ENCODE data around the gene DYRK1B. TPM values are rescaled to one million over a fixed set of nuclear protein-coding genes. Genes with fewer than 3 reads are reported as not detected.

The DYRK1B gene
- not detected in 2 replicates for polyA plus RNA-seq

GRCh38 chr19:39833464-39834286 lies at the start of gene DYRK1B:
Gene DYRK1B, minus strand, starts transcription at chr19:39834162. Its CDS starts 2,295 bp downstream, at chr19:39831867.

DNA sequence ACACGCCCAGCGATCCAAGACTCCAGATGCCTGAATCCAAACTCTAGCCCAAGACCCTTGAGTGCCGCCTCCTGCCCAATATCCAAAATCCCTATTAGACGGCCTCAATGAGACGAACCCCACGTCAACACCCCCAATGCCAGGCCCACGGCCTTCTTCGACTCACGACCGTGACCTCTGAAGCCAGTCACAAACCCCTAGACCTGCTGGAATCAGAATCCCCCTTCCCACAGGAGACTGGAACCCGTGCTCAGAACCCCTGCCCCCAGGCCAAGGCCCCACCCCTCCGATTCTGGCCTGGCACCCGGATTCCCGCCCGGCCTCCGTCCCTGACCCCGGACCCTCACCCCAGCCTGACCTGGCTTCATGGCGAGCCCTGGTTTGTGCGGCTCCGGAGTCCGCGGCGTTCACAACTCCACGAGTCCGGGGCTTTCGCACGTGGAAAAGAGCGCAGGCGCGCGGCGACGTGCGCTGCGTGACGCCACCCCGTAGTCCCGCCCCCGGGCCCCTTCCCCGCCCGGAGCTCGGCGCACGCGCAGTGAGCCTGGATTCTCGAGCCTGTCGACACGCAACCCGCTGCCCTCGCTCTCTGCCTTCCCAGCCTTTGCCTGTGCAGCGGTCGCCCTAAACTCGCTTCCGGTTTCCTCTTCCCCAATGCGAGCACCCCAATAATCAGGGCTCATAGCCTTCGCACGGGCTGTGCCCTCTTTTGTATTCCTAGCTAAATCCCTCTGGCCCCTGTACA lies 12.1 kb upstream of the DYRK1B start, which contains the start of gene FBL:
TSS of gene FBL (minus strand) at position 447 of the 745 bp plus-strand sequence. CDS start at position 368, 79 bp downstream.

GRCh38 chr19:39778763-39779162 lies 55.2 kb downstream of the DYRK1B start, which contains the start of gene LEUTX:
Gene LEUTX, plus strand, starts transcription at chr19:39778854. Its CDS starts 67 bp downstream, at chr19:39778921.

Other genes starting within 250 kb of the DYRK1B start
- gene LGALS13, start 231.6 kb downstream of the DYRK1B start, polyA plus RNA-seq = 1.0 and 5.9 TPM in 2 replicates
- not detected in 2 replicates for gene LGALS16, start 178.2 kb downstream of the DYRK1B start, polyA plus RNA-seq
- gene LGALS14, start 129.7 kb downstream of the DYRK1B start, polyA plus RNA-seq = not detected in 2 replicates
- gene CLC, start 96.1 kb downstream of the DYRK1B start, polyA plus RNA-seq = 0.56 TPM in 1 of 2 replicates, not detected in the other
- gene LEUTX, start 55.3 kb downstream of the DYRK1B start, polyA plus RNA-seq = not detected in 2 replicates
- 30.2 and 31.6 TPM in 2 replicates for gene FBL, start 12.2 kb upstream of the DYRK1B start, polyA plus RNA-seq
- 0.03 TPM in 1 of 2 replicates, not detected in the other for gene FCGBP, start 100.5 kb upstream of the DYRK1B start, polyA plus RNA-seq
- 56.1 and 88.5 TPM in 2 replicates for gene PSMC4, start 137.0 kb upstream of the DYRK1B start, polyA plus RNA-seq
- gene ZNF546, start 162.9 kb upstream of the DYRK1B start, polyA plus RNA-seq = 2.0 and 3.6 TPM in 2 replicates
- gene ZNF780B, start 222.1 kb upstream of the DYRK1B start, polyA plus RNA-seq = 4.0 and 10.3 TPM in 2 replicates